NCI-H1048 (cell line): ENCODE measurements around the gene SCARB2.

Source experiments
- DNase-seq: peaks from one replicate; lab custom pipeline; 2025; lab: John Stamatoyannopoulos, UW

SCARB2 gene

GRCh38 chr4:76148142-76148865 is 65.3 kb downstream of the SCARB2 start, which contains the start of gene NUP54:
Gene NUP54, minus strand, starts transcription at chr4:76148397. Its CDS starts 23 bp downstream, at chr4:76148374.
- DNase-seq: peak; percentile 90

GRCh38 chr4:76147454-76148141 is 66.0 kb downstream of the SCARB2 start:
- peak; percentile 50 for DNase-seq

- no peak for DNase-seq
Measured at GRCh38 chr4:76144546-76144945, 69.1 kb downstream of the SCARB2 start.

GRCh38 chr4:76141241-76141640 is 72.4 kb downstream of the SCARB2 start:
- DNase-seq: no peak

GRCh38 chr4:76127754-76128153 is 85.9 kb downstream of the SCARB2 start:
- DNase-seq: no peak

GRCh38 chr4:76125816-76126215 is 87.8 kb downstream of the SCARB2 start:
- DNase-seq: no peak

GRCh38 chr4:76120199-76120598 is 93.4 kb downstream of the SCARB2 start:
- DNase-seq: no peak

- DNase-seq: no peak
Measured at GRCh38 chr4:76117536-76117935, 96.1 kb downstream of the SCARB2 start.

GRCh38 chr4:76116821-76117220 is 96.8 kb downstream of the SCARB2 start:
- no peak for DNase-seq
